H1 (cell line): ENCODE results near the gene MIB1. TPM values are rescaled to one million over a fixed set of nuclear protein-coding genes. Genes with fewer than 3 reads are reported as not detected.

ENCODE experiments used
- CTCF ChIA-PET: fragments of 300-600 bp; sonication (Branson Sonifier 250); formaldehyde crosslinking; loops from one replicate; lab custom pipeline; 2021; ENCODE audit not compliant: partially characterized antibody; lab: Charles Lee
- POLR2A ChIA-PET: fragments of 300-600 bp; sonication (Branson Sonifier 250); formaldehyde crosslinking; loops from one replicate; lab custom pipeline; 2021; ENCODE audit warnings: inconsistent platforms; ENCODE audit not compliant: partially characterized antibody; lab: Charles Lee
- DNase-seq, 2 experiments: peaks; one replicate each; pipeline versions ENCODE4 v3.0.0 to v3.0.0-alpha.2; 2010 to 2022; ENCODE audit warnings: low spot score in 2 of 2, low read depth in 1 of 2, mixed read lengths in 1 of 2
- FAIRE-seq: peaks from 2 replicates; lab custom pipeline; 2011; peaks lifted over from hg19 to GRCh38; lab: Jason Lieb, UNC
- H2AFZ ChIP-seq: 2 replicates; pipeline ENCODE4 v1.8.1; 2012; ENCODE audit warnings: low read length, inconsistent platforms
- H2AK5ac ChIP-seq: 2 replicates; pipeline ENCODE4 v1.6.1; 2013; ENCODE audit warnings: low read depth, low read length
- H2BK120ac ChIP-seq: replicated peaks from 2 replicates; pipeline ENCODE3; 2013; ENCODE audit warnings: low read depth, low read length, inconsistent platforms
- H2BK12ac ChIP-seq: 2 replicates; pipeline ENCODE4 v1.6.1; 2013; ENCODE audit warnings: low read depth, low read length
- H2BK15ac ChIP-seq: 2 replicates; pipeline ENCODE4 v1.6.1; 2013; ENCODE audit warnings: low read length
- H2BK20ac ChIP-seq: 2 replicates; pipeline ENCODE4 v1.6.1; 2013; ENCODE audit warnings: low read length
- H2BK5ac ChIP-seq: 2 replicates; pipeline ENCODE4 v1.6.1; 2013; ENCODE audit warnings: low read depth, low read length
- H3K14ac ChIP-seq: 2 replicates; pipeline ENCODE4 v1.6.1; 2013; ENCODE audit warnings: inconsistent platforms; ENCODE audit not compliant: insufficient read length
- H3K18ac ChIP-seq: 2 replicates; pipeline ENCODE4 v1.6.1; 2013; ENCODE audit warnings: low read length; ENCODE audit errors: extremely low read depth
- H3K23ac ChIP-seq: 2 replicates; pipeline ENCODE4 v1.6.1; 2013; ENCODE audit warnings: inconsistent platforms; ENCODE audit not compliant: insufficient read length
- H3K23me2 ChIP-seq: 2 replicates; pipeline ENCODE4 v1.6.1; 2013; ENCODE audit warnings: low read depth, low read length
- H3K27ac ChIP-seq: 2 replicates; pipeline ENCODE4 v1.6.1; 2011; ENCODE audit warnings: low read depth, low read length, inconsistent platforms
- H3K27me3 ChIP-seq, 4 experiments: replicated peaks in 1 of 4; 1 replicate in 1 of 4; 2 replicates in 3 of 4; pipeline versions ENCODE4 v1.6.1 to v1.8.1; 2011 to 2013; ENCODE audit warnings: low read length in 3 of 4, mild to moderate bottlenecking in 3 of 4, inconsistent platforms in 2 of 4, mixed read lengths in 2 of 4, moderate library complexity in 1 of 4; ENCODE audit not compliant: control insufficient read depth in 3 of 4, insufficient read depth in 3 of 4; ENCODE audit errors: extremely low read depth in 1 of 4
- H3K36me3 ChIP-seq, 4 experiments: 2 replicates each; pipeline versions ENCODE4 v1.6.1 to v1.8.1; 2011 to 2013; ENCODE audit warnings: mild to moderate bottlenecking in 4 of 4, low read length in 3 of 4, moderate library complexity in 2 of 4, control low read depth in 1 of 4, inconsistent platforms in 1 of 4; ENCODE audit not compliant: insufficient read depth in 4 of 4, control insufficient read depth in 2 of 4
- H3K4ac ChIP-seq: replicated peaks from 2 replicates; pipeline ENCODE3; 2013; ENCODE audit warnings: low read length, low read depth, mixed read lengths, inconsistent platforms; ENCODE audit not compliant: insufficient read length
- H3K4me1 ChIP-seq, 4 experiments: replicated peaks in 1 of 4; 1 replicate in 1 of 4; 2 replicates in 3 of 4; pipeline versions ENCODE4 v1.6.1 to v1.8.1; 2011 to 2013; ENCODE audit warnings: low read length in 3 of 4, inconsistent platforms in 2 of 4, mixed read lengths in 1 of 4; ENCODE audit not compliant: insufficient read depth in 4 of 4, control insufficient read depth in 3 of 4
- H3K4me2 ChIP-seq, 2 experiments: 2 replicates each; pipeline versions ENCODE4 v1.6.1 to v1.8.1; 2011 to 2013; ENCODE audit warnings: low read depth in 2 of 2, low read length in 2 of 2, control low read depth in 1 of 2, inconsistent platforms in 1 of 2, mild to moderate bottlenecking in 1 of 2; ENCODE audit not compliant: insufficient read depth in 1 of 2
- H3K4me3 ChIP-seq, 4 experiments: fragments of 200-600, 300-600 bp in 1 of 4; sonication (generic), shearing (Covaris generic), sonication (Bioruptor Twin) in 1 of 4; 2 replicates each; pipeline versions ENCODE4 v1.5.1 to v1.8.1; 2011 to 2016; ENCODE audit warnings: low read length in 4 of 4, low read depth in 3 of 4, control low read depth in 2 of 4, inconsistent platforms in 2 of 4, mild to moderate bottlenecking in 2 of 4, mixed read lengths in 1 of 4, moderate library complexity in 1 of 4; ENCODE audit not compliant: insufficient read depth in 2 of 4; ENCODE audit errors: extremely low read depth in 1 of 4
- H3K56ac ChIP-seq: replicated peaks from 2 replicates; pipeline ENCODE3; 2013; ENCODE audit warnings: low read depth, mild to moderate bottlenecking, mixed read lengths, low read length, inconsistent platforms; ENCODE audit not compliant: insufficient read length
- H3K79me1 ChIP-seq: 2 replicates; pipeline ENCODE4 v1.6.1; 2013; ENCODE audit warnings: low read depth, low read length, control low read depth
- H3K79me2 ChIP-seq, 2 experiments: 2 replicates each; pipeline versions ENCODE4 v1.6.1 to v1.8.1; 2012 to 2013; ENCODE audit warnings: low read length in 2 of 2, mild to moderate bottlenecking in 2 of 2, inconsistent platforms in 1 of 2; ENCODE audit not compliant: insufficient read depth in 2 of 2, control insufficient read depth in 1 of 2
- H3K9ac ChIP-seq, 4 experiments: replicated peaks in 1 of 4; 1 replicate in 1 of 4; 2 replicates in 3 of 4; pipeline versions ENCODE4 v1.6.1 to v1.8.1; 2011 to 2013; ENCODE audit warnings: low read depth in 3 of 4, low read length in 3 of 4, control low read depth in 2 of 4, mild to moderate bottlenecking in 2 of 4, moderate library complexity in 2 of 4, inconsistent platforms in 1 of 4; ENCODE audit errors: extremely low read depth in 1 of 4
- H3K9me3 ChIP-seq, 2 experiments: 2 replicates each; pipeline versions ENCODE4 v1.6.1 to v1.8.1; 2012 to 2013; ENCODE audit warnings: mild to moderate bottlenecking in 2 of 2, moderate library complexity in 2 of 2, control low read depth in 1 of 2, inconsistent platforms in 1 of 2, low read depth in 1 of 2, low read length in 1 of 2, mixed read lengths in 1 of 2; ENCODE audit not compliant: insufficient read depth in 2 of 2
- H4K20me1 ChIP-seq, 2 experiments: replicated peaks in 1 of 2; 2 replicates each; pipeline versions ENCODE3 to v1.8.1; 2011 to 2013; ENCODE audit warnings: inconsistent platforms in 2 of 2, low read length in 2 of 2, mild to moderate bottlenecking in 1 of 2; ENCODE audit not compliant: insufficient read depth in 2 of 2, control insufficient read depth in 1 of 2
- H4K5ac ChIP-seq: 2 replicates; pipeline ENCODE4 v1.6.1; 2013; ENCODE audit warnings: low read length, low read depth, mixed read lengths, inconsistent platforms; ENCODE audit not compliant: insufficient read length
- H4K8ac ChIP-seq: 2 replicates; pipeline ENCODE4 v1.8.0; 2013; ENCODE audit warnings: mild to moderate bottlenecking, moderate library complexity, low read length, inconsistent platforms; ENCODE audit not compliant: insufficient read depth; ENCODE audit errors: extremely low read depth
- H4K91ac ChIP-seq: replicated peaks from 2 replicates; pipeline ENCODE3; 2013; ENCODE audit warnings: low read length, mixed read lengths, inconsistent platforms; ENCODE audit not compliant: insufficient read length
- GABPA ChIP-seq: IDR thresholded peaks from 2 replicates; pipeline ENCODE4 v1.6.1; 2011; ENCODE audit warnings: mild to moderate bottlenecking, low read length, moderate library complexity, borderline replicate concordance; ENCODE audit not compliant: insufficient read depth
- GTF2F1 ChIP-seq: IDR thresholded peaks from 2 replicates; pipeline ENCODE4 v1.6.1; 2012; ENCODE audit warnings: low read depth, low read length, improper control_type of control experiment, borderline replicate concordance
- JUN ChIP-seq: IDR thresholded peaks from 2 replicates; pipeline ENCODE4 v1.6.1; 2011; ENCODE audit warnings: low read depth, mild to moderate bottlenecking, improper control_type of control experiment, low read length
- KDM1A ChIP-seq: fragments of 200-600, 300-600 bp; sonication (generic); IDR thresholded peaks from 2 replicates; pipeline ENCODE4 v1.7.1; 2016; ENCODE audit warnings: mild to moderate bottlenecking, low read length, borderline replicate concordance
- SIRT6 ChIP-seq: IDR thresholded peaks from one replicate; pipeline ENCODE4 v1.7.1; 2012; ENCODE audit warnings: low read length, inconsistent platforms
- TBP ChIP-seq: IDR thresholded peaks from 2 replicates; pipeline ENCODE4 v1.6.1; 2011; ENCODE audit warnings: low read depth, low read length, improper control_type of control experiment
- WGBS, 2 experiments: shearing (Covaris generic) in 1 of 2; methylation state at CpG; one replicate each; pipeline versions ENCODE4 v1.1.6 to v1.1.7; 2013 to 2015; ENCODE audit warnings: low lambda C conversion rate in 2 of 2, mixed read lengths in 2 of 2, inconsistent platforms in 1 of 2, low coverage in 1 of 2, missing lambda C conversion rate in 1 of 2; ENCODE audit not compliant: insufficient replicate concordance in 2 of 2, insufficient coverage in 1 of 2, insufficient read length in 1 of 2; ENCODE audit errors: extremely low coverage in 1 of 2, missing lambda C conversion rate in 1 of 2; 5-methylcytosine and 5-hydroxymethylcytosine counted together
- polyA plus RNA-seq, 7 experiments: library from polyadenylated mRNA; depleted of rRNA in 3 of 7; stranded (reverse) in 5 of 7; unstranded in 2 of 7; fragments of >200 nt in 5 of 7; fragments of 200-250 nt in 2 of 7; gene quantifications; 1 replicate in 5 of 7; 2 replicates in 1 of 7; 4 replicates in 1 of 7; pipeline versions ENCODE4 v1.2.1 to v1.2.3, GENCODE V29; 2011 to 2013; ENCODE audit warnings: missing spikeins in 2 of 7, mixed read lengths in 2 of 7
- total RNA-seq: library from RNA; stranded (reverse); fragmentation: NEBNext Ultra II Directional; extraction: Animal tissue kit (Norgen Biotek cat#: 25700); gene quantifications from 2 replicates; pipeline ENCODE4 v1.2.1, GENCODE V29; 2021

MIB1 gene
- total and polyA plus RNA-seq, 2 of the 8 experiments (the other 6 are each of a cell fraction or from before 2014, with no cell fraction given): 8.2 to 60.3 TPM

- no peaks in the 10 kb centered on the region for H3K23me2 ChIP-seq
- no peak for FAIRE-seq
- no peak for TF ChIP-seq KDM1A
- no peak for TF ChIP-seq GABPA
- TF ChIP-seq GTF2F1: no peak
- TF ChIP-seq JUN: no peak
- no peak for TF ChIP-seq TBP
- TF ChIP-seq SIRT6: no peak
These were observed 166.9 kb downstream of the MIB1 start for GRCh38 chr18:21907451-21907850.

More at GRCh38 chr18:21907451-21907850, 166.9 kb downstream of the MIB1 start:
- Histone ChIP-seq H3K4me1 (no peaks in the 10 kb centered on the region), H2BK120ac (no peak overlapping the region), H2BK12ac (no peak overlapping the region), H3K14ac (no peak overlapping the region), H3K79me1 (no peaks in the 10 kb centered on the region), H3K27me3 (peaks cover 0 to 22% (median 16%) of the 10 kb centered on the region in 4 experiments; a peak in 6 of 7 replicates), H3K23ac (no peak overlapping the region), H2BK5ac (no peak overlapping the region), H4K20me1 (no peaks in the 10 kb centered on the region), H3K9me3 (no peaks in the 10 kb centered on the region), H3K4ac (no peak overlapping the region), H4K5ac (no peak overlapping the region), H3K4me3 (no peak overlapping the region), H2AFZ (no peak overlapping the region), H2AK5ac (no peak overlapping the region), H3K56ac (no peak overlapping the region), H4K91ac (no peak overlapping the region), H3K4me2 (no peak overlapping the region), H3K18ac (no peak overlapping the region), H3K79me2 (no peaks in the 10 kb centered on the region), H3K9ac (no peak overlapping the region), H2BK20ac (no peak overlapping the region), H4K8ac (no peak overlapping the region), H3K27ac (no peak overlapping the region), H3K36me3 (no peaks in the 10 kb centered on the region), H2BK15ac (no peak overlapping the region)
- 94% methylated on average over 7 of the region's 7 CpGs; no CpG with 5 or more reads in 1 of the 2 experiments for WGBS, 2 experiments
- no peak for DNase-seq
- CTCF ChIA-PET: interaction anchor here (1.0 kb wide), 1 partner anchor 290 kb away, joined by 3 read pairs; no protein-coding TSS in a partner anchor
- POLR2A ChIA-PET: no interaction called here
